Activated T-cell treated with anti-CD3 and anti-CD28 coated beads, Interleukin-2, amount 50 U/mL, for 4 hours (primary cell): ENCODE results near the gene SRD5A3. TPM values are rescaled to one million over a fixed set of nuclear protein-coding genes. Genes with fewer than 3 reads are reported as not detected.

Experiments used
- ATAC-seq, 2 donors: fragments of 200-7000 bp; cut with Tn5 transposase; one replicate each; pipeline ENCODE4 v1.10.0; 2021
- DNase-seq: peaks from one replicate; pipeline ENCODE4 v3.0.0-alpha.2; 2020
- H3K27me3 Mint-ChIP-seq: one replicate; pipeline ENCODE4 v1.8.0; 2021; ENCODE audit warnings: low read depth, mixed read lengths
- H3K36me3 Mint-ChIP-seq: one replicate; pipeline ENCODE4 v1.8.0; 2022; ENCODE audit warnings: mixed read lengths; ENCODE audit not compliant: insufficient read depth
- H3K4me1 Mint-ChIP-seq: one replicate; pipeline ENCODE4 v1.8.0; 2021; ENCODE audit warnings: low read depth, mixed read lengths
- H3K4me3 Mint-ChIP-seq: one replicate; pipeline ENCODE4 v1.8.0; 2021; ENCODE audit warnings: mild to moderate bottlenecking, moderate library complexity, mixed read lengths
- H3K9me3 Mint-ChIP-seq: one replicate; pipeline ENCODE4 v1.8.0; 2021; ENCODE audit warnings: mixed read lengths
- total RNA-seq, 3 donors: library from RNA; stranded (reverse); gene quantifications; one replicate each; pipeline ENCODE4 v1.2.1, GENCODE V29; 2021

Gene SRD5A3
- total RNA-seq, 3 donors from 2014 or later: 9.4 to 21.0 (median 12.7) TPM

DNA sequence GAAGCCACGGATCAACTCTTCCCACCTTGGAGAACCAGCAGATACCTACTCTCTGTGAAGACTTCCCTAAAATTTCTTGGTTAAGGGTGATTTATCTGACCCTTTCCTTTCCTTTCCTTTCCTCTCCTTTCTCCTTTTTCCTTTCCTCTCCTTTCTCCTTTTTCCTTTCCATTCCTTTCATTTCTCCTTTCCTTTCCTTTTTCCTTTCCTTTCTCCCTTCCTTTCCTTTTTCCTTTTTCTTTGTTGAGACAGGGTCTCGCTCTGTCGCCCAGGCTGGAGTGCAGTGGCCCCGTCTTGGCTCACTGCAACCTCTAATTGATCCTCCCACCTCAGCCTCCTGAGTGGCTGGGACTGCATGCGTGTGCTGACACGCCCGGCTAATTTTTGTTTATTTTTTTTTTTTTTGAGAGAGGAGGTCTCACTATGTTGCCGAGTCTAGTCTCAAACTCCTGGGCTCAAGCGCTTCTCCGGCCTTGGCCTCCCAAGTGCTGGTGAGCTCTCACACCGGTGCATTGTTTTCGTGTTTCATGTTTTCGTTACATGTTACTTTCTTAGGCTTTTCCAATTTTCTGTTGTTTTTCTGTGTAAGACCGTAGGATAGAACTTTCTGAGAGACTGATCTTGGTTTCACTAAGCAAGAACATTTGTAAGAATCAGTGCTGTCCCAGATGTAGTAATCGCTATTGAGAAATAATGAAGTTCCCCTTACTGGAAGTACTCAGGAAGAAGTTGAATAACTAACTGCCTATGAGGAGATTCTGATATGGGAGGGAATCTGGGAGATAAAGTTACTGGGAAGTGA, 51.7 kb downstream of the SRD5A3 start:
- Mint-ChIP-seq H3K9me3 (no peaks in the 10 kb centered on the region), H3K27me3 (no peaks in the 10 kb centered on the region), H3K4me3 (peak overlapping the region; percentile 91), H3K4me1 (peaks cover 49% of the 10 kb centered on the region), H3K36me3 (peaks cover 20% of the 10 kb centered on the region)
- ATAC-seq: no peak
- DNase-seq: no peak

DNA sequence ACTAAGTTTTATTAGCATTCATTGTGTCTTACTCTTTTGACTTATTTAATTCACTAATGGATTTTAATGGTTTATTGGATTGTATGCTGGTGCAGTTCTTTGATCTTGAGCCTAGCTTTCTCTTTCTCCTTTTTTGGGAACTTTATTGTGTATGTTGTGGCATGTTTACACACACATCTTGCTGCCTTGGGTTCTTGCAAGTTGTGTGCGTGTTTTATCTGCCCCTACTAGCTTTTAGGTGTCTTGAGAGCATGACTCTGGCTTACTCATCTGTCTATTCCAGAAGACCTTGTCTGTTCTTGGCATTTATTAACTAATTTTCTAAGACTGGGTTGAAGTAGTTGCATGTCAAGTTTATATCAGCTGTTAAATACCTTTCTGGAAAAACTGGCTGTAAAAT, 52.4 kb downstream of the SRD5A3 start:
- no peak for DNase-seq
- H3K9me3 Mint-ChIP-seq: no peaks in the 10 kb centered on the region
- peaks cover 20% of the 10 kb centered on the region for H3K36me3 Mint-ChIP-seq
- H3K27me3 Mint-ChIP-seq: no peaks in the 10 kb centered on the region
- H3K4me3 Mint-ChIP-seq: peak overlapping the region; percentile 91
- no peak for ATAC-seq
- H3K4me1 Mint-ChIP-seq: peaks cover 52% of the 10 kb centered on the region

DNA sequence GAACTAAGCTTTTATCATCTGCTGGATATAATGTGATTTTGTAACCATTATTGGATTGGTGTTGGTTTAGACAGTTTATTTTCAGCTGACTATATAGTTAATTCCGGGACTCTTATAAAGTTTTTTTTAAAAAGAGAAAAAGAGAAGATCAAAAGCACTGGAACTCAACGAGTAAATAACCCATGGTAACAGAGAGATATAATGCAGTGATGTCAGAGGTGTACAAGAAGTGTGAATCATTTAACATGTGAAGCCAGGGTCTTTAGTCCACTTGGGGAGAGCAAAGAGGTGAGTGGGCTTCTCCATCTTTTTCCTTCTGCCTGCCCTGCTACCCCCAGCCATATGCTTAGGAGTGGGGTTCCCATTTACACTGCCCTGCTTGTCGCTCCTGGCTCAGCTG, 52.9 kb downstream of the SRD5A3 start:
- DNase-seq: no peak
- Mint-ChIP-seq H3K4me1 (peaks cover 55% of the 10 kb centered on the region), H3K9me3 (no peaks in the 10 kb centered on the region), H3K27me3 (no peaks in the 10 kb centered on the region), H3K4me3 (peak overlapping the region; percentile 91), H3K36me3 (peaks cover 24% of the 10 kb centered on the region)
- ATAC-seq: no peak

DNA sequence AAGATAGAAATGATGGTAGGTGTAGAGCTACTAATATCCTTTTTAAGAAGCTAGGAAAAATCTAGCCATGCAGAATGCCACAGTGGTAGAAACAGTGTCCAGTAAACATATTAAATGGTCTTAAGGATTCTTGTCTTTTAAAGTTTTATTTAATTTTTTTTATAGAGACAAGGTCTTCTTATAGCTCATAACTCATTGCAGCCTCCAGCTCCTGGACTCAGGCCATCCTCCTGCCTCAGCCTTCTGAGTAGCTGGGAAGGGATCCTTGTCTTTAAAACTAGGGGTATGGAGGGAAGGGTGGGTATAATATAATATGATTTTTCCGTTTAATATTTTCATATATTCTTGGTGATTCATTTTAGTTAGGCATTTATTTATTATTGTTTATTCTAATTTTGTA, 53.5 kb downstream of the SRD5A3 start:
- Mint-ChIP-seq H3K4me1 (peaks cover 52% of the 10 kb centered on the region), H3K9me3 (no peaks in the 10 kb centered on the region)
- DNase-seq: no peak

DNA sequence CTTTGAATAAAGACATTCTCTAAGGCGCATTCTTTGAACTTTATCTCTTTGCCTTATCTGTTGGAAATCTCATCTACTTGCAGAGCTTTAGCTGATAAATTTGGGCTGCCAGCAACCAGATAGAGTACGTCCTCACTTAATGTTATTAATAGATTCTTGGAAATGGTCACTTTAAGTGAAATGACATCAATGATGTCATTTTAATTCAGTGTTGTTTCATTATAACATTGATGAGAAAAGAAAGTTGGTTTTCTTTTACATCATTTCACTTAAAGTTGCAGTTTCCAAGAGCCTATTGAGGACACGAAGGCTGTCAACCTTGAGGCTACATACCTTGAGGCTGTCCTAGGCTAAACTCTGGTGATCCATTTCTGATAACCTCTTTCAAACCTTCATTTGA, 59.0 kb downstream of the SRD5A3 start:
- H3K27me3 Mint-ChIP-seq: no peaks in the 10 kb centered on the region
- ATAC-seq (no peak), DNase-seq (no peak)
- H3K9me3 Mint-ChIP-seq: no peaks in the 10 kb centered on the region
- H3K36me3 Mint-ChIP-seq: peaks cover 32% of the 10 kb centered on the region
- peaks cover 47% of the 10 kb centered on the region for H3K4me1 Mint-ChIP-seq
- no peak overlapping the region for H3K4me3 Mint-ChIP-seq

More for the DNA sequence above, 53.5 kb downstream of the SRD5A3 start:
- no peaks in the 10 kb centered on the region for H3K27me3 Mint-ChIP-seq
- H3K4me3 Mint-ChIP-seq: peak overlapping the region; percentile 91
- H3K36me3 Mint-ChIP-seq: peaks cover 26% of the 10 kb centered on the region
- ATAC-seq: no peak

DNA sequence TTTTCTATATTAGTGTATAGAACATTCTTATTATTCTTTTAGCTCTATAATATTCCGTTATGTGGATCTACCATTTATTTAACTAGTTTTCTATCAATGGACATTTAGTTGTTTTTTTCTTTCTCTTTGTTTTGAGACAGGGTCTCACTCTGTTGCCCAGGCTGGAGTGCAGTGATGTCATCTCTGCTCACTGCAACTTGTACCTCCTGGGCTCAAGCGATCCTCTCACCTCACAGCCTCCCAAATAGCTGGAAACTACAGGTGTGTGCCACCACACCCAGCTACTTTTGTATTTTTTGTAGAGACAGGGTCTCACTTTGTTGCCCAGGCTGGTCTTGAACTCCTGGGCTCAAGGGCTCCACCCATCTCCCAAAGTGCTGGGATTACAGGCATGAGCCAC, 60.5 kb downstream of the SRD5A3 start:
- Mint-ChIP-seq H3K36me3 (peaks cover 27% of the 10 kb centered on the region), H3K4me1 (peaks cover 38% of the 10 kb centered on the region), H3K4me3 (no peak overlapping the region), H3K9me3 (no peaks in the 10 kb centered on the region), H3K27me3 (no peaks in the 10 kb centered on the region)
- ATAC-seq: no peak
- no peak for DNase-seq

DNA sequence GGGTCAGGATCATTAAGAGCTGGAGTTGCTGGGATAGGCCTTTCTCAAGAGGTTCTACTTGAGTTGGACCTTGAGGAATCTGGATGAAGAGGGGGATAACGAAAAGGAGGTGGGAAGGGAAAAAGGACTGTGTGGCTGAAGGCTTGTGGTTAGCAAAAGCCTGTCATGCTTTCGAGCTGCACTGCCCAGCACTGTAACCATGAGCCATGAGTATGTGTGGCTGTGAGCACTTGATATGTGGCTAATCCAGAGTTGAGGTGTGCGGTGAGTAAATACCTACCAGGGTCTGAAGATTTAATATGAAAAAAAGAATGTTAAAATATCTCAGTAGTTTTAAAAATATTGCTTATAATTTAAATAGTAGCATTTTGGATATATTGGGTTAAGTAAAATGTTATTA, 61.1 kb downstream of the SRD5A3 start:
- H3K27me3 Mint-ChIP-seq: no peaks in the 10 kb centered on the region
- H3K9me3 Mint-ChIP-seq: no peaks in the 10 kb centered on the region
- peaks cover 30% of the 10 kb centered on the region for H3K36me3 Mint-ChIP-seq
- DNase-seq (no peak), ATAC-seq (no peak)
- H3K4me3 Mint-ChIP-seq: no peak overlapping the region
- H3K4me1 Mint-ChIP-seq: peaks cover 42% of the 10 kb centered on the region

DNA sequence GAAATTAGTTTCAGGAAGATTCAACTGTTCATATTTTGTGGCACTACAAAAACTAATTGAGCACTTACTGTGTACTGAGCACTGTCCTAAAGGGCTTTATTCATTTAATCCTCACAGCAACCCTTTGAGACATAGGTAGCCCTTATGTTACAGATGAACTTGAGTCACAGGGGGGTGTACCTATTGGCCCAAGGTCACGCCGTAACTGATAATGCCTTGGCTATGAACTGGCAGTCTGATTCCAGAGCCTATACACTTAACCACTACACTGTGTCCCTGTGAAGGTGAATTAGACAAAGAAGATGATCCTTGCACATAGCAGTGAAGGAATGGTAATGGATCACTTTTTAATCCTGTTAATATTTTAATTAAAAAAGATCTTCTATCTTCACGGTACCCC, 61.7 kb downstream of the SRD5A3 start:
- DNase-seq (no peak), ATAC-seq (no peak)
- Mint-ChIP-seq H3K4me1 (peaks cover 42% of the 10 kb centered on the region), H3K36me3 (peaks cover 30% of the 10 kb centered on the region), H3K27me3 (no peaks in the 10 kb centered on the region), H3K4me3 (no peak overlapping the region), H3K9me3 (no peaks in the 10 kb centered on the region)

DNA sequence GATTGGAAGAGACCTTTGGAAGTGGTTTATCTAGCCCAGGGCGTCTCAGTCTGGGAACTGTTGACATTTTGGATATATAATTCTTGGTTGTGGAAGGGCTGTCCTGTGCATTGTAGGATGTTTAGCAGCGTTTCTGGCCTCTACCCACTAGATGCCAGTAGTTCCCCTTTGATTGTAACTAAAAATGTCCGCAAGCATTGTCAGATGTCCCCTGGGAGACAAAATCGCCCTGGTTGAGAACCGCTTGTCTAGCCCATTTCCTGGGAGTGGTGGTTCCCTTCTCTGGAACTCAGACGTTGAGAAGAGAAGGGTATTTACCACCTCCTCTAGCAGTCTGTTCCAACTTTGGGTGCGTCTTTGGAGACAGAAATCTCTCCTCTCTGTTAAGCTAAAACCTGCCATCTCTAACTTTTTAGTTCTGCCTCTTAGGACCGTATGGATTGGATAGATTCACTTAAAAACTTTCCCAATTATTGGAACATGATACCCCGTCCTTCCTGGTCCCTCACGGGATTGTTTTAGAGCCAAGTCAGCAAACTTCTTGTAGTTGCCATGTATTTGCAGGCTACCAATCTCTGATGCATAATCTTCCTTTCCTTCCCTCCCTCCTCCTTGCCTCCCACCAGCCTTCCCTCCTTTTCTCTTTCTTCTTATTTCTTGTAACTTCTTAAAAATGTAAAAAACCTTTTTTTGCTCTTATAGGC, 63.6 kb downstream of the SRD5A3 start:
- ATAC-seq (no peak), DNase-seq (no peak)
- peaks cover 35% of the 10 kb centered on the region for H3K4me1 Mint-ChIP-seq
- no peaks in the 10 kb centered on the region for H3K27me3 Mint-ChIP-seq
- no peaks in the 10 kb centered on the region for H3K9me3 Mint-ChIP-seq
- H3K4me3 Mint-ChIP-seq: no peak overlapping the region
- H3K36me3 Mint-ChIP-seq: peaks cover 25% of the 10 kb centered on the region

DNA sequence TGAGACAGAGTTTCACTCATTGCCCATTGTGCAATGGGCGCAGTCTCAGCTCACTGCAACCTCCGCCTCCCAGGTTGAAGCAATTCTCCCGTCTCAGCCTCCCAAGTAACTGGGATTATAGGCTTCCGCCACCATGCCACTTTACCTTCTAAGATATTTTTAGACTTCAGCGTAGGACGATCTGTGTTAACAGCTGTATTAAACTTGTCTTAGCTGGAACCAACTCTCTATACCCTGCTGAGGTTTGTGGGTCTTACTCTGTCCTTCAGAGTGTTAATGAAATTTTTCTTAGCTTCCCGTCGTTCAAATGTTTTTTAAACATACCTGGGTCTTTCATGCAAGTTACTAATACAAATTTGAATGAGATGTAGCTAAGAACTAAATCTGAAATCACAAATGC, 64.4 kb downstream of the SRD5A3 start:
- Mint-ChIP-seq H3K4me1 (peaks cover 33% of the 10 kb centered on the region), H3K9me3 (no peaks in the 10 kb centered on the region), H3K27me3 (no peaks in the 10 kb centered on the region), H3K36me3 (peaks cover 26% of the 10 kb centered on the region), H3K4me3 (no peak overlapping the region)
- no peak for DNase-seq
- ATAC-seq: no peak

DNA sequence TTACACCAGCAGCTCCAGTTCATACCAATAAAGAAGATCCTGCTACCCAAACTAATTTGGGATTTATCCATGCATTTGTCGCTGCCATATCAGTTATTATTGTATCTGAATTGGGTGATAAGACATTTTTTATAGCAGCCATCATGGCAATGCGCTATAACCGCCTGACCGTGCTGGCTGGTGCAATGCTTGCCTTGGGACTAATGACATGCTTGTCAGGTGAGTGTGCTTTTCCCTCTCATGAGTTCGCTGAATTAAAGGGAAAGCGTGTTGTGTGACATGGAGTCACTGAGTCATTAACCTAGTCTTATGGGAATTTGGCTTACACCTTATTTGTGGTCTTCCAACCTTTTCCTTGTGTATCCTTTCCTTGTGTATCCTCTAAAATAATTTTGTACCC, 65.6 kb downstream of the SRD5A3 start:
- ATAC-seq (no peak), DNase-seq (no peak)
- H3K36me3 Mint-ChIP-seq: peaks cover 20% of the 10 kb centered on the region
- no peaks in the 10 kb centered on the region for H3K9me3 Mint-ChIP-seq
- H3K4me3 Mint-ChIP-seq: no peak overlapping the region
- no peaks in the 10 kb centered on the region for H3K27me3 Mint-ChIP-seq
- H3K4me1 Mint-ChIP-seq: peaks cover 24% of the 10 kb centered on the region

DNA sequence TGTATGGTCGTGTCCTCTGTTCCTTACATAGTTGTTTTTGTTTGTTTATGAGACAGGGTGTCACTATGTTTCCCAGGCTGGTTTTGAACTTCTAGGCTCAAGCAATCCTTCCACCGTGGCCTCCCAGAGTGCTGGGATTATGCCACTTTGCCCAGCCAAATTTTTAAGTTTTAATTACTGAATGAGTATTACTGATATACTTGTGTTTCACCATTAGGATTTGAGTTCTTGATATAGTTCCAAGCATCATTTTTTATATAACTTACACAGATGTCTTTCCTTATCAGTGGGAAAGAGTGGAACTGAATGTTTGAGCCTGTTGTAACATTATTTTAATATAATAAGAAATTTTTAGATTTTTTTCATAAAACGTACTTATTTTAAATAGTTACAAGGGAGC, 70.1 kb downstream of the SRD5A3 start:
- Mint-ChIP-seq H3K4me3 (no peak overlapping the region), H3K4me1 (peaks cover 3% of the 10 kb centered on the region), H3K36me3 (peaks cover 27% of the 10 kb centered on the region), H3K27me3 (no peaks in the 10 kb centered on the region), H3K9me3 (no peaks in the 10 kb centered on the region)
- ATAC-seq (no peak), DNase-seq (no peak)
